Smooth muscle cell of the pulmonary artery (primary cell): Measurements from ENCODE around the gene ARMC8. TPM values are rescaled to one million over a fixed set of nuclear protein-coding genes. Genes with fewer than 3 reads are reported as not detected.

Source experiments
- total RNA-seq: library from RNA; depleted of rRNA; stranded (reverse); fragments of >200 nt; gene quantifications from 2 replicates; pipeline ENCODE4 v1.2.3, GENCODE V29; 2014

Gene ARMC8, protein sequence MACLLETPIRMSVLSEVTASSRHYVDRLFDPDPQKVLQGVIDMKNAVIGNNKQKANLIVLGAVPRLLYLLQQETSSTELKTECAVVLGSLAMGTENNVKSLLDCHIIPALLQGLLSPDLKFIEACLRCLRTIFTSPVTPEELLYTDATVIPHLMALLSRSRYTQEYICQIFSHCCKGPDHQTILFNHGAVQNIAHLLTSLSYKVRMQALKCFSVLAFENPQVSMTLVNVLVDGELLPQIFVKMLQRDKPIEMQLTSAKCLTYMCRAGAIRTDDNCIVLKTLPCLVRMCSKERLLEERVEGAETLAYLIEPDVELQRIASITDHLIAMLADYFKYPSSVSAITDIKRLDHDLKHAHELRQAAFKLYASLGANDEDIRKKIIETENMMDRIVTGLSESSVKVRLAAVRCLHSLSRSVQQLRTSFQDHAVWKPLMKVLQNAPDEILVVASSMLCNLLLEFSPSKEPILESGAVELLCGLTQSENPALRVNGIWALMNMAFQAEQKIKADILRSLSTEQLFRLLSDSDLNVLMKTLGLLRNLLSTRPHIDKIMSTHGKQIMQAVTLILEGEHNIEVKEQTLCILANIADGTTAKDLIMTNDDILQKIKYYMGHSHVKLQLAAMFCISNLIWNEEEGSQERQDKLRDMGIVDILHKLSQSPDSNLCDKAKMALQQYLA
- 42.6 and 48.5 TPM in 2 replicates for total RNA-seq

GRCh38 chr3:138187296-138188012, at the start of gene ARMC8:
Gene ARMC8, plus strand, starts transcription at chr3:138187301. Its CDS starts 254 bp downstream, at chr3:138187555.

GRCh38 chr3:138174421-138175131, 12.5 kb upstream of the ARMC8 start, which contains the start of gene DBR1:
Gene DBR1, minus strand, starts transcription at chr3:138174921. Its CDS starts 126 bp downstream, at chr3:138174795.

DNA sequence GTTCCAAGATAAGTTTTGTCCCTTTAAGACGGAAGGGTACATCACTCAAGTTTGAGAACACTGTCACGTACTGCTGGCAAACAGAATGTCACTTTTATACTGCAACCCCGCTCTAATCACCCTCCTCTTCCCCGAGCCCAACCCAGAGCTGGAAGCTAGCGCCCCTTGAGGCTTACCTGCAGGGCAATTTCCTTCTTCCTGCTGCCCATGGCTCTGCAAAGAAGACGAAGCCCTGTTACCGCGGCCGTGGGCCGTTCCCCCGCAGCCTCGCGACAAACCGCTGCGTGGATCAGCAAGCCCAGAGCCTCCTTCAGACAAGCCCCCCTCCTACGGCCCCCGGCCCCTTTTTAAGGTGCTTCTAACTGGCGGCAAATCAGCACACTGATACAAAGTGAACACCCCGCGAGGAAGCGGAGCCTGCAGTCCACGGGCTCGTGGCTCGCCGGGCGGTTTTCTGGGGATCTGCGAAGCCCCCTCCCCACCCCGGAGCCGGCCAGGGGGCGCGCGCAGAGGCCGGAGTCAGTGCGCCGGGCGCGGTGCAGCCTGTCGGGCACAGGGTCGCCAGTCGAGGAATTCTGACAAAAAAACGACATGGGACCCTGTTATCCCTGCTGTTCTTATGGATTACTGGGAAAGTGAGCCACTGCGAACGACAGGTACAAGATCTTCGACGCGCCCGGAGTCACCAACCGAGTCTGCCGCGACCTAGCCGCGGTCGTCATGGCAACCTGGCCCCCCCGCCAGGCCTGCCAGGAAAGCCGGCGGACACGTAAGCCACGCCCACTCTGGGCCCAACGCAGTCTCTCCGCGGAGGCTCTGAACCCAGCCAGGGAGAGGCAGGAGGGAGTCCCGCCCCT, 142.3 kb downstream of the ARMC8 start, which contains the start of gene NME9:
NME9 (minus strand) TSS at position 725 of the 857 bp plus-strand sequence; CDS start at position 209, 516 bp downstream.

Other genes with a start within 250 kb of the ARMC8 start
- gene CLDN18, start 177.1 kb upstream of the ARMC8 start, total RNA-seq = not detected in 2 replicates
- 25.7 and 28.9 TPM in 2 replicates for gene DZIP1L, start 71.7 kb upstream of the ARMC8 start, total RNA-seq
- gene A4GNT, start 54.9 kb upstream of the ARMC8 start, total RNA-seq = not detected in 2 replicates
- gene DBR1, start 12.4 kb upstream of the ARMC8 start, total RNA-seq = 10.0 and 13.7 TPM in 2 replicates
- gene NME9, start 142.6 kb downstream of the ARMC8 start, total RNA-seq = 0.07 TPM in 1 of 2 replicates, not detected in the other
- 54.4 and 74.1 TPM in 2 replicates for gene MRAS, start 161.3 kb downstream of the ARMC8 start, total RNA-seq
- gene ESYT3, start 247.3 kb downstream of the ARMC8 start, total RNA-seq = 0.07 and 0.23 TPM in 2 replicates